Esophagus muscularis mucosa (tissue), 4 donors: ENCODE data around the gene GLI3. TPM values are rescaled to one million over a fixed set of nuclear protein-coding genes. Genes with fewer than 3 reads are reported as not detected.

Experiments used
- DNase-seq: peaks from one replicate; pipeline ENCODE4 v3.0.0-alpha.2; 2017; ENCODE audit errors: extremely low spot score
- H3K27ac ChIP-seq, 4 donors: fragments of 200-600 bp; sonication (generic); replicated peaks in 1 of 4; 1 replicate in 3 of 4; 2 replicates in 1 of 4; pipeline ENCODE4 v1.5.1; 2016 to 2019; ENCODE audit warnings: mild to moderate bottlenecking in 1 of 4
- H3K27me3 ChIP-seq, 4 donors: fragments of 200-600 bp; sonication (generic); one replicate each; pipeline versions ENCODE4 v1.5.1 to v1.6.0; 2016 to 2019
- H3K36me3 ChIP-seq, 4 donors: fragments of 200-600 bp; sonication (generic); one replicate each; pipeline ENCODE4 v1.5.1; 2016 to 2019
- H3K4me1 ChIP-seq, 4 donors: fragments of 200-600 bp; sonication (generic); one replicate each; pipeline ENCODE4 v1.5.1; 2016 to 2019
- H3K4me3 ChIP-seq, 4 donors: fragments of 200-600 bp; sonication (generic); 1 replicate in 2 of 4; 2 replicates in 2 of 4; pipeline ENCODE4 v1.5.1; 2016 to 2019; ENCODE audit warnings: mild to moderate bottlenecking in 4 of 4, moderate library complexity in 1 of 4
- H3K9me3 ChIP-seq, 4 donors: fragments of 200-600 bp; sonication (generic); 1 replicate in 3 of 4; 2 replicates in 1 of 4; pipeline ENCODE4 v1.5.1; 2016 to 2019
- EP300 ChIP-seq: sonication (generic); formaldehyde crosslinking; IDR thresholded peaks from one replicate; pipeline ENCODE4 v1.6.1; 2017; ENCODE audit warnings: antibody characterized with exemption
- POLR2A ChIP-seq: fragments of 450-650 bp; IDR thresholded peaks from one replicate; pipeline ENCODE4 v1.6.1; 2017; ENCODE audit warnings: antibody characterized with exemption, moderate library complexity, mild to moderate bottlenecking, low read depth
- POLR2AphosphoS5 ChIP-seq, 2 donors: sonication (generic); formaldehyde crosslinking; IDR thresholded peaks; one replicate each; pipeline ENCODE4 v1.6.1; 2017; ENCODE audit warnings: antibody characterized with exemption in 2 of 2
- WGBS: methylation state at CpG from one replicate; pipeline ENCODE4 v1.1.5; 2018; 5-methylcytosine and 5-hydroxymethylcytosine counted together
- intact Hi-C: fragments of 100-400 bp; cut with DNase I; formaldehyde crosslinking; loops from one replicate; pipeline ENCODE4 v1.15.1; 2023
- total RNA-seq, 4 donors: library from RNA; depleted of rRNA; stranded (reverse); fragments of >200 nt; gene quantifications; one replicate each; pipeline versions ENCODE4 v1.1.0 to v1.2.1, GENCODE V29; 2016
- TF ChIP-seq, protein P1 (sequence below), 3 experiments: fragments of 200-600 bp in 2 of 3; fragments of 450-650 bp in 1 of 3; sonication (generic) in 2 of 3; IDR thresholded peaks; one replicate each; pipeline ENCODE4 v1.5.1; 2017 to 2019; ENCODE audit warnings: antibody characterized with exemption in 3 of 3, mild to moderate bottlenecking in 2 of 3, moderate library complexity in 1 of 3

GLI3 gene
- total RNA-seq, 4 donors from 2014 or later = 11.7 to 17.8 (median 13.3) TPM

- Histone ChIP-seq H3K36me3 (peaks cover 0 to 9% (median 0%) of the 10 kb centered on the region in 4 donors), H3K4me3 (no peak overlapping the region), H3K4me1 (peaks cover 42 to 71% (median 63%) of the 10 kb centered on the region in 4 donors), H3K27me3 (no peaks in the 10 kb centered on the region), H3K27ac (peak overlapping the region; percentile 38 to 72 (median 64)), H3K9me3 (no peaks in the 10 kb centered on the region)
- no peak for DNase-seq
- 76% methylated on average over 3 of the region's 3 CpGs for WGBS
- intact Hi-C loops = loop anchor here (10.0 kb wide), 1 partner anchor 108 kb away; no protein-coding TSS in a partner anchor
- TF ChIP-seq POLR2A (no peak), POLR2AphosphoS5 (IDR thresholded peaks at IDR 0.05) (peak in 1 of 2 donors; percentile 10)
Measured at GRCh38 chr7:42106562-42106961, 130.4 kb downstream of the GLI3 start.

GRCh38 chr7:42105554-42106358 is 131.3 kb downstream of the GLI3 start:
- intact Hi-C loops = loop anchor here (10.0 kb wide), 1 partner anchor 109 kb away; no protein-coding TSS in a partner anchor
- WGBS = 59% methylated on average over 12 of the region's 12 CpGs
- peak overlapping the region; percentile 38 to 72 (median 58) for H3K27ac ChIP-seq
- H3K27me3 ChIP-seq = no peaks in the 10 kb centered on the region
- peaks cover 0 to 9% (median 0%) of the 10 kb centered on the region in 4 donors for H3K36me3 ChIP-seq
- no peak overlapping the region for H3K4me3 ChIP-seq
- TF ChIP-seq POLR2AphosphoS5 (IDR thresholded peaks at IDR 0.05) = no peak
- peaks cover 42 to 69% (median 59%) of the 10 kb centered on the region in 4 donors for H3K4me1 ChIP-seq
- H3K9me3 ChIP-seq = no peaks in the 10 kb centered on the region
- DNase-seq = no peak

- WGBS = 70% methylated on average over 2 of the region's 2 CpGs
- DNase-seq = no peak
- H3K4me1 ChIP-seq = peaks cover 42 to 67% (median 50%) of the 10 kb centered on the region in 4 donors
- H3K27me3 ChIP-seq = no peaks in the 10 kb centered on the region
- no peak overlapping the region for H3K4me3 ChIP-seq
- H3K9me3 ChIP-seq = no peaks in the 10 kb centered on the region
- H3K27ac ChIP-seq = peak overlapping the region in 3 of 4 donors; percentile 57 to 72 (median 58)
- peaks cover 0 to 9% (median 0%) of the 10 kb centered on the region in 4 donors for H3K36me3 ChIP-seq
- TF ChIP-seq EP300 (no peak), POLR2AphosphoS5 (IDR thresholded peaks at IDR 0.05) (no peak), POLR2A (no peak)
- TF ChIP-seq, protein P1, sequence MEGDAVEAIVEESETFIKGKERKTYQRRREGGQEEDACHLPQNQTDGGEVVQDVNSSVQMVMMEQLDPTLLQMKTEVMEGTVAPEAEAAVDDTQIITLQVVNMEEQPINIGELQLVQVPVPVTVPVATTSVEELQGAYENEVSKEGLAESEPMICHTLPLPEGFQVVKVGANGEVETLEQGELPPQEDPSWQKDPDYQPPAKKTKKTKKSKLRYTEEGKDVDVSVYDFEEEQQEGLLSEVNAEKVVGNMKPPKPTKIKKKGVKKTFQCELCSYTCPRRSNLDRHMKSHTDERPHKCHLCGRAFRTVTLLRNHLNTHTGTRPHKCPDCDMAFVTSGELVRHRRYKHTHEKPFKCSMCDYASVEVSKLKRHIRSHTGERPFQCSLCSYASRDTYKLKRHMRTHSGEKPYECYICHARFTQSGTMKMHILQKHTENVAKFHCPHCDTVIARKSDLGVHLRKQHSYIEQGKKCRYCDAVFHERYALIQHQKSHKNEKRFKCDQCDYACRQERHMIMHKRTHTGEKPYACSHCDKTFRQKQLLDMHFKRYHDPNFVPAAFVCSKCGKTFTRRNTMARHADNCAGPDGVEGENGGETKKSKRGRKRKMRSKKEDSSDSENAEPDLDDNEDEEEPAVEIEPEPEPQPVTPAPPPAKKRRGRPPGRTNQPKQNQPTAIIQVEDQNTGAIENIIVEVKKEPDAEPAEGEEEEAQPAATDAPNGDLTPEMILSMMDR (IDR thresholded peaks at IDR 0.05) = no peak
- intact Hi-C loops = loop anchor here (10.0 kb wide), 1 partner anchor 110 kb away; no protein-coding TSS in a partner anchor
Measured at GRCh38 chr7:42104694-42105093, 132.3 kb downstream of the GLI3 start.

- H3K4me3 ChIP-seq = no peak overlapping the region
- WGBS = 90% methylated on average over 5 of the region's 5 CpGs
- H3K27ac ChIP-seq = peak overlapping the region in 1 of 4 donors; percentile 58
- peaks cover 0 to 9% (median 0%) of the 10 kb centered on the region in 4 donors for H3K36me3 ChIP-seq
- H3K4me1 ChIP-seq = peaks cover 38 to 66% (median 45%) of the 10 kb centered on the region in 4 donors
- no peak for TF ChIP-seq POLR2A
- TF ChIP-seq EP300 = no peak
- TF ChIP-seq, protein P1 (IDR thresholded peaks at IDR 0.05) = no peak
- peak in 1 of 2 donors; percentile 31 for TF ChIP-seq POLR2AphosphoS5 (IDR thresholded peaks at IDR 0.05)
- intact Hi-C loops = loop anchor here (10.0 kb wide), 1 partner anchor 111 kb away; no protein-coding TSS in a partner anchor
- H3K27me3 ChIP-seq = no peaks in the 10 kb centered on the region
- H3K9me3 ChIP-seq = no peaks in the 10 kb centered on the region
- no peak for DNase-seq
Measured at GRCh38 chr7:42104231-42104630, 132.8 kb downstream of the GLI3 start.

GRCh38 chr7:42103456-42103855 is 133.6 kb downstream of the GLI3 start:
- Histone ChIP-seq H3K36me3 (peaks cover 0 to 9% (median 0%) of the 10 kb centered on the region in 4 donors), H3K4me1 (peaks cover 30 to 59% (median 40%) of the 10 kb centered on the region in 4 donors), H3K27ac (peak overlapping the region in 2 of 4 donors; percentile 2 to 11), H3K27me3 (no peaks in the 10 kb centered on the region), H3K9me3 (no peaks in the 10 kb centered on the region), H3K4me3 (no peak overlapping the region)
- no peak for DNase-seq
- TF ChIP-seq, protein P1 (IDR thresholded peaks at IDR 0.05) = no peak
- TF ChIP-seq EP300 (no peak), POLR2AphosphoS5 (IDR thresholded peaks at IDR 0.05) (peak in 1 of 2 donors; percentile 7), POLR2A (no peak)
- intact Hi-C loops = loop anchor here (10.0 kb wide), 1 partner anchor 111 kb away; no protein-coding TSS in a partner anchor
- WGBS = 78% methylated on average over 2 of the region's 2 CpGs
